ENCODE results near the gene PLEKHS1.
"Not testable (repeated sequence)": the region's sequence is repeated elsewhere in the genome, so short reads cannot be mapped to it uniquely, and the experiment has no call there.

The PLEKHS1 gene

GRCh38 chr10:113802997-113803396, 51.5 kb downstream of the PLEKHS1 start:
- DNase-seq: no peak

GRCh38 chr10:113806503-113806902, 55.0 kb downstream of the PLEKHS1 start:
- no peak for DNase-seq

- no peak for DNase-seq
Measured at GRCh38 chr10:113808168-113808567, 56.7 kb downstream of the PLEKHS1 start.

- not testable (repeated sequence) for DNase-seq
Measured at GRCh38 chr10:113814700-113815099, 63.2 kb downstream of the PLEKHS1 start.

GRCh38 chr10:113819989-113820388, 68.5 kb downstream of the PLEKHS1 start:
- DNase-seq: no peak

GRCh38 chr10:113820507-113820906, 69.0 kb downstream of the PLEKHS1 start:
- no peak for DNase-seq

GRCh38 chr10:113821306-113821705, 69.8 kb downstream of the PLEKHS1 start:
- not testable (repeated sequence) for DNase-seq

- DNase-seq: no peak
Measured at GRCh38 chr10:113822174-113822573, 70.7 kb downstream of the PLEKHS1 start.

- no peak for DNase-seq
Measured at GRCh38 chr10:113823389-113823788, 71.9 kb downstream of the PLEKHS1 start.

- no peak for DNase-seq
Measured at GRCh38 chr10:113825791-113826190, 74.3 kb downstream of the PLEKHS1 start.

- DNase-seq: not testable (repeated sequence)
Measured at GRCh38 chr10:113828567-113828966, 77.1 kb downstream of the PLEKHS1 start.
